PC-3 (cell line): Measurements from ENCODE around the gene SETBP1. TPM values are rescaled to one million over a fixed set of nuclear protein-coding genes. Genes with fewer than 3 reads are reported as not detected.

Experiments
- ATAC-seq: fragments of 200-7000 bp; cut with Tn5 transposase; 2 replicates; pipeline ENCODE4 v1.9.1; 2020; ENCODE audit warnings: mild to moderate bottlenecking, moderate library complexity
- BruUV-seq: library from RNA; stranded (reverse); fragments of 400-500 nt; replicated peaks from 2 replicates; lab custom pipeline; 2021; lab: Mats Ljungman, UMichigan
- CTCF ChIA-PET: fragments of 300-600 bp; sonication (Branson Sonifier 250); formaldehyde crosslinking; loops from one replicate; lab custom pipeline; 2022; ENCODE audit warnings: antibody characterized with exemption; lab: Charles Lee
- POLR2A ChIA-PET: fragments of 300-600 bp; sonication (Branson Sonifier 250); formaldehyde crosslinking; loops from one replicate; lab custom pipeline; 2022; ENCODE audit warnings: antibody characterized with exemption; ENCODE audit not compliant: unreplicated experiment; lab: Charles Lee
- DNase-seq: peaks from one replicate; pipeline ENCODE4 v3.0.0-alpha.2; 2015
- H2AFZ ChIP-seq: fragments of 300-600 bp; sonication (generic); 2 replicates; pipeline ENCODE4 v1.6.0; 2016; ENCODE audit warnings: antibody characterized with exemption, low read length
- H3F3A ChIP-seq: fragments of 300-600 bp; sonication (generic); one replicate; pipeline ENCODE4 v1.6.0; 2017; ENCODE audit warnings: antibody characterized with exemption, low read length, control low read depth, mild to moderate bottlenecking; ENCODE audit not compliant: unreplicated experiment
- H3K27ac ChIP-seq: fragments of 300-600 bp; sonication (generic); 2 replicates; pipeline ENCODE4 v1.5.1; 2016; ENCODE audit warnings: mild to moderate bottlenecking, low read length
- H3K27me3 ChIP-seq: fragments of 300-600 bp; sonication (generic); 2 replicates; pipeline ENCODE4 v1.6.1; 2016; ENCODE audit warnings: low read length, mixed read lengths
- H3K36me3 ChIP-seq: fragments of 300-600 bp; sonication (generic); 2 replicates; pipeline ENCODE4 v1.6.1; 2016; ENCODE audit warnings: low read depth, mixed run types, low read length, mixed read lengths
- H3K4me1 ChIP-seq: fragments of 300-600 bp; sonication (generic); 2 replicates; pipeline ENCODE4 v1.5.1; 2016; ENCODE audit warnings: low read length; ENCODE audit not compliant: insufficient read depth
- H3K4me2 ChIP-seq: fragments of 300-600 bp; sonication (generic); 2 replicates; pipeline ENCODE4 v1.6.0; 2016; ENCODE audit warnings: low read length
- H3K4me3 ChIP-seq: fragments of 300-600 bp; sonication (generic); 2 replicates; pipeline ENCODE4 v1.5.1; 2016; ENCODE audit warnings: mild to moderate bottlenecking, low read length, mixed read lengths
- H3K79me2 ChIP-seq: fragments of 300-600 bp; sonication (generic); 2 replicates; pipeline ENCODE4 v1.6.1; 2017; ENCODE audit warnings: low read length, mixed read lengths
- H3K9ac ChIP-seq: fragments of 300-600 bp; sonication (generic); 2 replicates; pipeline ENCODE4 v1.6.0; 2016; ENCODE audit warnings: mild to moderate bottlenecking, low read length
- H3K9me2 ChIP-seq: fragments of 300-600 bp; sonication (generic); replicated peaks from 2 replicates; pipeline ENCODE4 v1.6.1; 2016; ENCODE audit warnings: mixed run types, low read length, mixed read lengths
- H3K9me3 ChIP-seq: fragments of 300-600 bp; sonication (generic); 2 replicates; pipeline ENCODE4 v1.6.1; 2016; ENCODE audit warnings: low read length, mixed read lengths
- H4K20me1 ChIP-seq: fragments of 300-600 bp; sonication (generic); 2 replicates; pipeline ENCODE4 v1.6.1; 2016; ENCODE audit warnings: low read length, mixed read lengths
- EZH2 ChIP-seq: fragments of 300-600 bp; sonication (generic); IDR thresholded peaks from one replicate; pipeline ENCODE4 v1.6.1; 2017; ENCODE audit warnings: antibody characterized with exemption, mild to moderate bottlenecking, low read length; ENCODE audit not compliant: unreplicated experiment
- EZH2phosphoT487 ChIP-seq: fragments of 300-600 bp; sonication (generic); IDR thresholded peaks from 2 replicates; pipeline ENCODE4 v1.6.1; 2018; ENCODE audit warnings: mild to moderate bottlenecking, antibody characterized with exemption, low read length, borderline replicate concordance
- intact Hi-C: fragments of 100-400 bp; cut with micrococcal nuclease; formaldehyde crosslinking; loops from 2 replicates; pipeline ENCODE4 v1.9.0; 2023
- total RNA-seq: library from RNA; depleted of rRNA; stranded (reverse); fragments of >200 nt; gene quantifications from 2 replicates; pipeline ENCODE4 v1.2.3, GENCODE V29; 2014
- TF ChIP-seq, protein P1 (sequence below): fragments of 300-600 bp; sonication (generic); conservative IDR thresholded peaks from 2 replicates; pipeline ENCODE4 v1.5.1; 2017; ENCODE audit warnings: antibody characterized with exemption, low read depth, mild to moderate bottlenecking, low read length

SETBP1 gene
- total RNA-seq, 1 experiment from 2014 or later, result 2.3 TPM

GRCh38 chr18:45071956-45072355 is 391.3 kb downstream of the SETBP1 start:
- Histone ChIP-seq H3K27ac (no peak overlapping the region), H3K4me2 (no peak overlapping the region), H3K27me3 (no peaks in the 10 kb centered on the region), H3K4me3 (no peak overlapping the region), H3K4me1 (no peaks in the 10 kb centered on the region), H3K9me2 (no peaks in the 10 kb centered on the region), H4K20me1 (no peaks in the 10 kb centered on the region), H3F3A (no peaks in the 10 kb centered on the region), H3K36me3 (no peaks in the 10 kb centered on the region), H3K79me2 (no peaks in the 10 kb centered on the region), H2AFZ (no peak overlapping the region), H3K9me3 (no peaks in the 10 kb centered on the region), H3K9ac (no peak overlapping the region)
- no peak for TF ChIP-seq EZH2
- ChIA-PET CTCF (no interaction called here), POLR2A (no interaction called here)
- ATAC-seq (no peak), DNase-seq (no peak)
- intact Hi-C loops, result no loop called here
- no TSS peak for BruUV-seq

- no peaks in the 10 kb centered on the region for H3K27me3 ChIP-seq
- ChIA-PET POLR2A (no interaction called here), CTCF (no interaction called here)
- H3K36me3 ChIP-seq, result no peaks in the 10 kb centered on the region
- no peaks in the 10 kb centered on the region for H3K4me1 ChIP-seq
- H4K20me1 ChIP-seq, result no peaks in the 10 kb centered on the region
- TF ChIP-seq, protein P1, sequence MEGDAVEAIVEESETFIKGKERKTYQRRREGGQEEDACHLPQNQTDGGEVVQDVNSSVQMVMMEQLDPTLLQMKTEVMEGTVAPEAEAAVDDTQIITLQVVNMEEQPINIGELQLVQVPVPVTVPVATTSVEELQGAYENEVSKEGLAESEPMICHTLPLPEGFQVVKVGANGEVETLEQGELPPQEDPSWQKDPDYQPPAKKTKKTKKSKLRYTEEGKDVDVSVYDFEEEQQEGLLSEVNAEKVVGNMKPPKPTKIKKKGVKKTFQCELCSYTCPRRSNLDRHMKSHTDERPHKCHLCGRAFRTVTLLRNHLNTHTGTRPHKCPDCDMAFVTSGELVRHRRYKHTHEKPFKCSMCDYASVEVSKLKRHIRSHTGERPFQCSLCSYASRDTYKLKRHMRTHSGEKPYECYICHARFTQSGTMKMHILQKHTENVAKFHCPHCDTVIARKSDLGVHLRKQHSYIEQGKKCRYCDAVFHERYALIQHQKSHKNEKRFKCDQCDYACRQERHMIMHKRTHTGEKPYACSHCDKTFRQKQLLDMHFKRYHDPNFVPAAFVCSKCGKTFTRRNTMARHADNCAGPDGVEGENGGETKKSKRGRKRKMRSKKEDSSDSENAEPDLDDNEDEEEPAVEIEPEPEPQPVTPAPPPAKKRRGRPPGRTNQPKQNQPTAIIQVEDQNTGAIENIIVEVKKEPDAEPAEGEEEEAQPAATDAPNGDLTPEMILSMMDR, result no peak
- TF ChIP-seq EZH2phosphoT487 (no peak), EZH2 (no peak)
- BruUV-seq, result no TSS peak
- no peaks in the 10 kb centered on the region for H3K9me2 ChIP-seq
- no peaks in the 10 kb centered on the region for H3F3A ChIP-seq
- H3K9ac ChIP-seq, result no peak overlapping the region
- DNase-seq, result no peak
- H3K9me3 ChIP-seq, result no peaks in the 10 kb centered on the region
- intact Hi-C loops, result no loop called here
- H3K4me3 ChIP-seq, result no peak overlapping the region
- H3K79me2 ChIP-seq, result no peaks in the 10 kb centered on the region
- no peak overlapping the region for H3K4me2 ChIP-seq
- no peak for ATAC-seq
- H2AFZ ChIP-seq, result no peak overlapping the region
- H3K27ac ChIP-seq, result no peak overlapping the region
These were observed 392.9 kb downstream of the SETBP1 start for GRCh38 chr18:45073556-45073955.

DNA sequence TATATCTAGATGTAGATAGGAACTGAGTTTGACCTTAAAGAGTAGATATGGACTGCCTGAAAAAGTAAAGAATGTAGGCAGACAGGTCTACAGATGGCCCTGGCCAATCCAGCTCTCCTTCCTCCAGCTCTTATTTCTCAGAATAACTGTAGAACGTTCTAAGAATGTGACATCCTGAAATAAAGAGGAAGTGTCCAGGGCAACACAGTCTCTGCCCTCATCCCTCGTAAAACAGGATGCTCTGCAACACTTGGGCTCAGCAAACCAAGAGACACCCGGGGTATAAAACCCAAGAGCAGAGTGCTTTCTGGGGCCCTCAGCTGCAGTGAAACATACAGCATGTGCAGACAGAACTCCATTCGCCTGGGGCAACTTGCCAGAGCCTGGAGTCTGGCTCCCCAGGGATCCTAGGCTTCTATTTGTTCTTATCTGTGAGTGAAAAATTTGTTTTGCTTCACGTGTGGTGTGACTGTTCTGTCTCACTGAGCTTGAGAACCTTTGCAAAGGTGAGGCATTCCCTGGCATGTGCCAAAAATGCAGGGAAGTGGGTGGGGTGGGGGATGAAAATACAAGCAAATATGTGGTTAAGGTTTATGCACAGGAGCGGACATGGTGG is 401.0 kb downstream of the SETBP1 start:
- intact Hi-C loops, result no loop called here
- ChIA-PET CTCF (no interaction called here), POLR2A (no interaction called here)
- Histone ChIP-seq H3K4me1 (no peaks in the 10 kb centered on the region), H3K79me2 (no peaks in the 10 kb centered on the region), H3K4me3 (no peak overlapping the region), H3K9me3 (no peaks in the 10 kb centered on the region), H2AFZ (no peak overlapping the region), H3F3A (no peaks in the 10 kb centered on the region), H3K36me3 (no peaks in the 10 kb centered on the region), H3K27me3 (no peaks in the 10 kb centered on the region), H4K20me1 (no peaks in the 10 kb centered on the region), H3K27ac (no peak overlapping the region), H3K9ac (no peak overlapping the region), H3K4me2 (no peak overlapping the region), H3K9me2 (no peaks in the 10 kb centered on the region)
- ATAC-seq, result no peak
- no peak for DNase-seq
- BruUV-seq, result no TSS peak
- no peak for TF ChIP-seq EZH2phosphoT487
- TF ChIP-seq, protein P1, result no peak
- TF ChIP-seq EZH2, result no peak
